Medulla oblongata (tissue), 1 donor: ENCODE data around the gene STAG1.
"Not testable (repeated sequence)": the region's sequence is repeated elsewhere in the genome, so short reads cannot be mapped to it uniquely, and the experiment has no call there.

ENCODE experiments used
- DNase-seq: peaks from one replicate; pipeline ENCODE4 v3.0.0-alpha.2; 2015; ENCODE audit errors: extremely low spot score

STAG1 gene

GRCh38 chr3:136752172-136752421 lies at the start of gene STAG1:
TSS of gene STAG1 (minus strand) at chr3:136752378. CDS start at chr3:136630898, 121,480 bp downstream.
- DNase-seq = no peak

DNA sequence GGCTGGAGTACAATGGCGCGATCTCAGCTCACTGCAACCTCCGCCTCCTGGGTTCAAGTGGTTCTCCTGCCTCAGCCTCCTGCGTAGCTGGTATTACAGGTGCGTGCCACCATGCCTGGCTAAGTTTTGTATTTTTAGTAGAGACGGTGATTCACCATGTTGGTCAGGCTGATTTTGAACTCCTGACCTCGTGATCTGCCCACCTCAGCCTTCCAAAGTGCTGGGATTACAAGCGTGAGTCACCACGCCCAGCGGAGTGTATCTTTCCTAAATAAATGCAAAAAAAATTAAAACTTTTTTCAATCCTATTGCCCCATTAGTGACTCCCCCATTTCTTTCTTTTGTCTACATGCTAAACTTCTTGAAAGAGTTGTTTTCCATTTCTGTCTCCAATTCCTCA lies 49.0 kb upstream of the STAG1 start:
- not testable (repeated sequence) for DNase-seq

- DNase-seq = peak; percentile 70
These were observed 40.6 kb upstream of the STAG1 start for GRCh38 chr3:136792556-136793330.

- no peak for DNase-seq
These were observed 38.6 kb upstream of the STAG1 start for GRCh38 chr3:136790786-136791185.

DNA sequence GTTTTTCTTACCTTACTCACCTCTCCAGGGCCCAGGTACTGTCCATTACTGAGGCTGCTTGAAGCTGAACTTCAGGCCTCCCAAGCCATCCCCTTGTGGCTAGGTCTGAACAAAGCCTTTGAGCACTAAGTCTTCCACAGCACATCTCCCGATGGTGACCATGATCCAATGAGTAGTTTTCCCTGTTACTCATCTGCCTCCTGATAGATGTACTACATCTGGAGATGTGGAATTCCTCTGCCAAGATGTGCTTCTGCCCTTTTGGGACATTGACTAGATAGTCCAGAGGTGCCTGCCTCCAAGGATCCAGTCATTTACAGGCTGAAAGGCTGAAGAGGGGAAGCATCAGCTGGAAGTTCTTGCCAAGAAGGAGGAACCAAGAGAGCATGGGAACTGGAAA lies 37.8 kb upstream of the STAG1 start:
- no peak for DNase-seq

- DNase-seq = no peak
These were observed 36.0 kb upstream of the STAG1 start for GRCh38 chr3:136788154-136788553.

DNA sequence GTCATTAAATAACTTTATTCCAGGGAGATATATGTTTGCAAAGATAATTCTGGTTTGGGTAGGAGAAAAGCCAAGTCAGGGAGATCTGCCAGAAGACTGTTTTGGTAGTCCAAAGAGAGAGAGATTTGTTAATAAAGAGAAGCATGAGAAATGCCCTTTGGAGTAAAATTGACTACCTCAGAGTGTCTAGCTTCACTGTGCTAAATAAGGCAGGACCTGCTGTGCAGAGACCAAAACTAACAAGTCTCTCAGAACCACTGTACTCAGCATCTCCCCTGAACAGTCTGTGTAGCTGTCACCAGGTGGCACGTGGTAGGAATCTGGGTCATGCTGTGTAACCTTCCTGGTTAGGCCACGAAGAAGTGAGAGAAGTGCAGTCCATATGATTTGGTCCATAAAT lies 35.2 kb upstream of the STAG1 start:
- DNase-seq = peak; percentile 55

DNA sequence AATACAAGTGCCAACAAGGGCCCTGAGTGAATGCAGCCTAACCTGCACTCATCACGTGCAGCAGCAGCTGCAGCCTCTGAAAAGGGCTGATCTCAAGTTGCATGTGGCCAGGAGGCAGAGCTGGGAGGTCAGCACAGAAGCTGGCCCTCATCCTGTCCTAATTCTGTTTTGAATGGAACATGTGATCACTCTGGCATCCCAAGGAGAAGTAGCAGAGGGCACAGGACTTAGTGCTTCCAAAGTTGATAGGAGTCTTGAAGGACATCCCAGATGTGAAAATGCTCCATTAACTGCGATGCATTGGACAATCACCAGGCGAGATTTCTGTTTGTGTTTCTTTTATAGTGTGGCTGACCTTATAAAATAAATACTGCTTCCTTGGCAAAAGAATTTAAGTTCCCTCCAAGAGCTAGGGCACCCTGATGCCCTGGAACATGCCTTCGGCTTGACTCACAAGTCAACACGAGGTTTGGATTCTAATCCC lies 31.6 kb upstream of the STAG1 start:
- DNase-seq = no peak

- DNase-seq = no peak
These were observed 28.6 kb upstream of the STAG1 start for GRCh38 chr3:136780741-136781140.

- no peak for DNase-seq
These were observed 26.7 kb upstream of the STAG1 start for GRCh38 chr3:136778865-136779264.

DNA sequence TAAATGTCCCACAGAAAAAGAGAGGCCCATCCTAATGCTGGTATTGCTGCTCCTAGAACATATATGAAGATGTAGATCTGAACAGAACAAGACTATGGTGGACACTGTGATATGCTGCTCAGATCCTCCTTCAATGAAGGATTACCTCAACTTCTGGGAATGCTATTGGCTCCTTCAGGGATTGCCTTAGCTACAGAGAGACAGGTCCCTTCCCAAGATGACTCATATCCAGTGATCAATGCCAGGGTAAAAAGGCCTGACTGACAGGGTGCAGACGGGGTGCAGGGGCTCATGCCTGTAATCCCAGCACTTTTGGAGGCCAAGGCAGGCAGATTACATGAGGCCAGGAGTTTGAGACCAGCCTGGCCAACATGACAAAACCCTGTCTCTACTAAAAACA lies 20.5 kb upstream of the STAG1 start:
- no peak for DNase-seq

GRCh38 chr3:136758160-136759102 lies 6.3 kb upstream of the STAG1 start:
- peak; percentile 54 for DNase-seq

DNA sequence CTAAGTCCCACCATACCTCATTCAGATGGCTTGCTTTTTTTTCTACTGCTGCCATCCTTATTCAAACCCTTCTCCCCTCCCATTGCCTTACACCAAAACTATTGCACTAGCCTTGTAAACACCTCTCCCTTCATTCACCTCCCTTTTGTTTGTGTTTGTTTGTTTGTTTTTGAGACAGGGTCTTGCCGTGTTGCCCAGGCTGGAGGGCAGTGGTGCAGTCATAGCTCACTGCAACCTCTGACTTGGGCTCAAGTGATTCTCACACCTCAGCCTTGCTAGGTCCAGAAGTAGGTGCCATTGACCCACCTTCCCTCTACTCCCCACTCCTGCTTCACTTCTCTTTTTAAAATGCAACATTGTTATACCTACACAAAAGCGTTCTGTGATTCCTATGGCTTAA lies 3.0 kb upstream of the STAG1 start:
- DNase-seq = no peak

GRCh38 chr3:136753326-136753939 lies 1.3 kb upstream of the STAG1 start:
- no peak for DNase-seq

GRCh38 chr3:136752422-136753325 lies 496 bp upstream of the STAG1 start:
- DNase-seq = peak; percentile 98

DNA sequence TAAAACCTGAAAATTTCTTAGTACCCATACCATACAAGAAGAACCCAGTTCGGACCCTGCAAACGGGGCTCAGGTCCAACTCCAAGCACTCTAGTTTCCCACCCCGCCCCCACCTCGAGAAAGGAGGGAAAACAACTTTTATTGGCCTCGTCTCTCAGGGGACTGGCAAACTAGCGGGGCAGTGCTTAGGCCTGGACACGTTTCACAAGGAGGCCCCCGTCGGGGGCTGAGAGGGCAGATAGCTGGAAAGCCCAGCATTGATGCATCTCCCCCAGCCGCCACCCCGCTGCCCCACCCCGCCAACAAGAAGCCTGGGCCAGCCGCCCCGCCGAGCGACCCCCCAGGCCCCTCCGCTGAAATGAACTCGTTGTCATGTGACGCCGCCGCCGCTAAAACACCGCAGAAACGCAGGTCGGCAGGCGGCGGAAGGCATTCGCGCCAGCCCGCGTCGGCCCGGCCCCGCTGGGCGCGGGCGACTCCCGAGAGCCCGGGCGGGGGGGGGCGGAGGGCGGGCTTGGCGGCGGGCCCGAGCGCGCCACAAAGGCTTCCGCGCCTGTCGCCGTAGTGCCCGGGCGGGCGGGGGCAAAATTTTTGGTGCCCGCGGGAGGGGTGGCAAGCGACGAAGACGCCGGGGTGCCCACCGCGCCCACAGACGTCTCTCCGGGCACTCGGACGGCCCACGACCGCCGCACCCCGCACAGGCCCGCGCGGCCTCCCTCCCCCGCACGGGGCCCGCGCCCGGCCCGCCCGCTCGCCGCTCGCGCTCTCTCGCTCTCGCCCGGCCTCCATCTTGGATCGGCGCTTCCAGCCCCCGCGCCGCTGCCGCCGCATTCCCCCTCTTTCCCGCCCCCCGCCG lies 634 bp downstream of the STAG1 start:
- DNase-seq = peak; percentile 81

DNA sequence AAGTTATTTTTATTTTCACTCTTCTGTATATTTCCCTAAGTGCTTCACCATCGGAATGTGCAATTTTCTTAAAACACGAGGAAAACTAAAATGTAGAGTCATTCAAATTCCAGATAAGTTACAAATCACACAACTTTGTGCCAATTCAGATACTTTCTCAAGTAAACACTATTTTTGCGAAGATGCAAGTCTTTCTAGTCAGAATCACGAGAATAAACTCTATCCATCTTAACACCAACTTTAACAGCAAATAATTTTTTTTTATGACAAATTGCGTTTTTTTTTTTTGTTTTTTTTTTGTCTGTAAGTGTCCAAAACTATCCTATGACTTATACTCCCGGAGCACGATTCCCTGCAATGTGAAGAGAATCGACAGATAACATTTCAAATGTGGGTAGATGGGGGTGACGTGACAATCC lies 1.3 kb downstream of the STAG1 start:
- no peak for DNase-seq

DNA sequence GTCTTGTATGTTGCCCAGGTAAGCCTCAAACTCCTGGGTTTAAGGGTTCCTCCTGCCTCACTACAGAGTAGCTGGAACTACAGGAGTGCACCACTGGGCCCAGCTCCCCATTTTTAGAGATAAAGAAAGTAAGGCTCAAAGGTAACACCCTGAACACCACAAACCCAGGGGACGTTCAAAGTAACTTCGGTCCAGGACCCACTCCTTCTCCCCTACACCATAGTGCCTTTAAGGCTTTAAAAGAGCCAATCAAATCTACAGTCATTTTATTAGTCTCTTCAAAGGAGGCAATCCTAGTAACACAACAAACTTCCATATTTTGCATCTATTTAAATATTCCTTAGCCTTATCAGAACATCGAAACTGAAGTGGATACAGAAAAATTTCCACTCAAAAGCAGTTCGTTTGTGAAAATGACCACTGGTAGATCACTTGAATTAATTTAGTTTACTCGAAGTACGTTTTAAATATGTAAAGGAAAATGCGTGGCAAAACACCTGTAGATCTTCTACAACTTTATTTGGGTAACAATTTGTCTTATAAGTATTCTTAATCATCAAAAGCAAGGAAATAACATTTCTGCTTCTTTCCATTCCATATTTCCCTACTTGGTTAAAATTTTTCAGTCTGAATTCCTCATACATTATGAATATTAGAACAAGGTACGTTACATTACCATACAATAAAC lies 1.8 kb downstream of the STAG1 start:
- peak; percentile 46 for DNase-seq

GRCh38 chr3:136749602-136750001 lies 2.6 kb downstream of the STAG1 start:
- not testable (repeated sequence) for DNase-seq

DNA sequence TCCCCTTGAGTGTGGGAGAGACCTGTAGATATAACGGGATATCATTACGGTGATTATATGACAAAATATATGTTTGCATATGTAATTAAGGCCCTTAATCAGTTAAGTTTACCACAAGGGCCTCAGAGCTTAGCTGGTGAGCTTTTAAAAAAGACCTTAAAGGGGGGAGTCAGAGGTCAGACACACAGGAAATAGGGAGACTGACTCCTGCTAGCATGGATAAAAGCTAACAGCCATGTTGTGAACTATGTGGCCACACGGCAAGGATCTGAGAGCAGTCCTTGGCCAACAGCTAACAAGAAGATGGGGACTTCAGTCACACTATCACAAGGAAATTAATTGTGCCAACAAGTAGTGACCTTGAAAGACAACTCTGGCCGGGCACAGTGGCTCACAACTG lies 3.1 kb downstream of the STAG1 start:
- DNase-seq = no peak
